HepG2 (cell line): ENCODE measurements around the gene MAPK8IP3.

Experiments used
- CTCF ChIP-seq: sonication (generic); formaldehyde crosslinking; IDR thresholded peaks from 2 replicates; pipeline ENCODE4 v1.5.0; 2020; ENCODE audit warnings: mild to moderate bottlenecking, missing genetic modification reagents, moderate library complexity
- ESRRA ChIP-seq: sonication (generic); formaldehyde crosslinking; IDR thresholded peaks from 2 replicates; pipeline ENCODE4 v1.5.1; 2020; ENCODE audit warnings: mild to moderate bottlenecking, low read depth, missing genetic modification reagents
- NFIC ChIP-seq: IDR thresholded peaks from 2 replicates; pipeline ENCODE4 v1.6.1; 2012; ENCODE audit warnings: mild to moderate bottlenecking, low read length, inconsistent platforms
- ZGPAT ChIP-seq: IDR thresholded peaks from 2 replicates; pipeline ENCODE4 v1.6.1; 2016; ENCODE audit warnings: mild to moderate bottlenecking
- ZNF547 ChIP-seq: sonication (generic); formaldehyde crosslinking; IDR thresholded peaks from 2 replicates; pipeline ENCODE4 v1.5.1; 2020; ENCODE audit warnings: mild to moderate bottlenecking, missing genetic modification reagents

DNA sequence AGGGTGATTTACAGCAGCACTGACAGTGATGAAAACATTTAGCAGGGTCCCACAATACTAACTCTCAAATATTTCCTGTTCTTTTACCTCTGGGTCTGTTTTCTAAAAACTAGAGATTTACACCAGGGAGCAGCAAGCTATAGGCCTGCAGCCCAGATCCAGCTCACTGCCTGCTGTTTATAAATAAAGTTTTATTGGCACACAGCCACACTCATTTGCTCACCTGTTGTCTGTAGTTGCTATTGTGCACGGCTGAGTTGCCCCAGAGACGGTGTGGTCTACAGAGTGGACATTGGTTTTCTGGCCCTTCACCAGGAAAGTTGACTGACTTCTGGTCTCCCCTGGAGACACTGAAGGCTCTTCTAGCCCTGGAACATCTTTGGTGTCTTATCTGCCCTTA lies 44.2 kb upstream of the MAPK8IP3 start:
- TF ChIP-seq ESRRA (CRISPR knock-in tag) (no peak), ZNF547 (CRISPR knock-in tag) (no peak), NFIC (no peak), CTCF (CRISPR knock-in tag) (no peak), ZGPAT (no peak)
